Glutamatergic neuron (in vitro differentiated cells): Measurements from ENCODE around the gene TBC1D2. TPM values are rescaled to one million over a fixed set of nuclear protein-coding genes. Genes with fewer than 3 reads are reported as not detected.

ENCODE experiments used
- DNase-seq: peaks from one replicate; pipeline ENCODE4 v3.0.0; 2022
- H3K27ac Mint-ChIP-seq: one replicate; pipeline ENCODE4 v1.8.0; 2020; ENCODE audit warnings: mild to moderate bottlenecking, mixed read lengths, inconsistent platforms; ENCODE audit not compliant: unreplicated experiment
- H3K27me3 Mint-ChIP-seq: one replicate; pipeline ENCODE4 v1.8.0; 2020; ENCODE audit warnings: mild to moderate bottlenecking, moderate library complexity, mixed read lengths, inconsistent platforms; ENCODE audit not compliant: unreplicated experiment
- H3K36me3 Mint-ChIP-seq: one replicate; pipeline ENCODE4 v1.8.0; 2020; ENCODE audit warnings: mild to moderate bottlenecking, mixed read lengths, inconsistent platforms; ENCODE audit not compliant: unreplicated experiment
- H3K4me1 Mint-ChIP-seq: one replicate; pipeline ENCODE4 v1.8.0; 2020; ENCODE audit warnings: mild to moderate bottlenecking, low read depth, mixed read lengths, inconsistent platforms; ENCODE audit not compliant: unreplicated experiment
- H3K4me3 Mint-ChIP-seq: one replicate; pipeline ENCODE4 v1.8.0; 2020; ENCODE audit warnings: mild to moderate bottlenecking, mixed read lengths, inconsistent platforms; ENCODE audit not compliant: unreplicated experiment
- H3K9me3 Mint-ChIP-seq: one replicate; pipeline ENCODE4 v1.8.0; 2020; ENCODE audit warnings: mild to moderate bottlenecking, moderate library complexity, mixed read lengths, inconsistent platforms; ENCODE audit not compliant: unreplicated experiment
- total RNA-seq: library from RNA; stranded (reverse); fragmentation: NEBNext Ultra II Directional; extraction: Animal tissue kit (Norgen Biotek cat#: 25700); gene quantifications from one replicate; pipeline ENCODE4 v1.2.1, GENCODE V29; 2021; ENCODE audit not compliant: unreplicated experiment
- TF ChIP-seq, protein P1 (sequence below): fragments of 200-600 bp; sonication (generic); IDR thresholded peaks from one replicate; pipeline ENCODE4 v1.5.0; 2021; ENCODE audit not compliant: partially characterized antibody, unreplicated experiment

The TBC1D2 gene
- total RNA-seq, 1 donor from 2014 or later: 7.6 TPM

DNA sequence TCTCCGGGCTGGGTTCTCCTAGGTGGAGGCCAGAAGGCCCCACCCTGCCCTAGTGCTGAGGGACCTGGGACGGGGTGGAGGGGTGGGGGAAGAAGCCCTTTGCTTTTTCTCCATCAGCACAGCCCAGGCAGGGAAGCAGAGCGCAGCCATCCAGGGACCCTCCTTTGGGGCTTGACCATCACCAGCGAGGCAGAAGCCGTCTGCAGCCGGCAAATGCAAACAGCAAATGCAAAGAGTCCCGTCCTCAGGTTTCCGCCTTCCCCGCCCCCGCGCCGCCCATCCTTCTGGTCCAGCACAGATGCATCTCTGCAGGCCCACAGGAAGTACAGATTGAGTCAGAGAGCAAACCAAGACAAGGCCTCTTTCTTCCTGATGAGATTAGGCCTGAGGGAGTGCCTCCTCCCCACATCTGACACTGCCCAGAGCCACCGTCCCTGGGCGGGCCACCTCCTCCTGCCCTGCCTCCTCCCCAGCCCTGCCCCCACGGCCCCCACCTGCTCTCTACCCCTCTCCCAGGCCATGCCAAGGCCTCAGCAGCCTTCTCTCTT lies 86.4 kb downstream of the TBC1D2 start:
- H3K4me1 Mint-ChIP-seq: peaks cover 51% of the 10 kb centered on the region
- peak; percentile 87 for DNase-seq
- peak overlapping the region; percentile 68 for H3K4me3 Mint-ChIP-seq
- H3K27ac Mint-ChIP-seq: peak overlapping the region; percentile 98
- peaks cover 2% of the 10 kb centered on the region for H3K27me3 Mint-ChIP-seq
- TF ChIP-seq, protein P1, sequence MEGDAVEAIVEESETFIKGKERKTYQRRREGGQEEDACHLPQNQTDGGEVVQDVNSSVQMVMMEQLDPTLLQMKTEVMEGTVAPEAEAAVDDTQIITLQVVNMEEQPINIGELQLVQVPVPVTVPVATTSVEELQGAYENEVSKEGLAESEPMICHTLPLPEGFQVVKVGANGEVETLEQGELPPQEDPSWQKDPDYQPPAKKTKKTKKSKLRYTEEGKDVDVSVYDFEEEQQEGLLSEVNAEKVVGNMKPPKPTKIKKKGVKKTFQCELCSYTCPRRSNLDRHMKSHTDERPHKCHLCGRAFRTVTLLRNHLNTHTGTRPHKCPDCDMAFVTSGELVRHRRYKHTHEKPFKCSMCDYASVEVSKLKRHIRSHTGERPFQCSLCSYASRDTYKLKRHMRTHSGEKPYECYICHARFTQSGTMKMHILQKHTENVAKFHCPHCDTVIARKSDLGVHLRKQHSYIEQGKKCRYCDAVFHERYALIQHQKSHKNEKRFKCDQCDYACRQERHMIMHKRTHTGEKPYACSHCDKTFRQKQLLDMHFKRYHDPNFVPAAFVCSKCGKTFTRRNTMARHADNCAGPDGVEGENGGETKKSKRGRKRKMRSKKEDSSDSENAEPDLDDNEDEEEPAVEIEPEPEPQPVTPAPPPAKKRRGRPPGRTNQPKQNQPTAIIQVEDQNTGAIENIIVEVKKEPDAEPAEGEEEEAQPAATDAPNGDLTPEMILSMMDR: no peak
- no peaks in the 10 kb centered on the region for H3K36me3 Mint-ChIP-seq
- H3K9me3 Mint-ChIP-seq: no peaks in the 10 kb centered on the region

DNA sequence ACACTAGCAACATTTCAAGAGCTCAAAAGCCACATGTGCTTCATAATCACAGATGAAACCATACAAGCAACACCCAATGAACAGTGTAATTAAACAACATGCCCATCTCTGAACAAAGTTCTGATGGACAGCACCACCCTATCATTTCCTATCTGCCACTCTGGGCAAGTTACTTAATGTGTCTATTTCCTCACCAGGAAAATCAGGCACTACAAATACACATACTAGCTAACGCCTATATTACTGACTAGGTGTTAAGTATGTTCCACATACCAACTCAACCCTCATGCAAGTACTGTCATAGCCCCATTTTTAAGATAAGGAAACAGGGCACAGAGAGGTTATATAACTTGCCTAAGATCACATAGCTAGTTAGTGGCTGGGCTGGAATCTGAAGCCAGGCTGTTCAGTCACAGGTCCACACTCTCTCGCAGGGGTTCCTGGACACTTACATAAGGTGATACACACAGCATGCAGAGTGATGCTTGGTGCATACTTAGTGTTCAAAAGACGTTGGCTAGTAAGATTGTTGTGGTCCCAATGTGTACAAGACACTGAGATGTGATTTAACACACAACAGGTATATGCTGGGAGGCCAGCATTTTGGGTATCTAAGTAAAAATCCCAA lies 87.2 kb downstream of the TBC1D2 start:
- no peak for DNase-seq
- H3K4me3 Mint-ChIP-seq: peak overlapping the region; percentile 46
- H3K4me1 Mint-ChIP-seq: peaks cover 51% of the 10 kb centered on the region
- H3K9me3 Mint-ChIP-seq: no peaks in the 10 kb centered on the region
- H3K27me3 Mint-ChIP-seq: peaks cover 3% of the 10 kb centered on the region
- TF ChIP-seq, protein P1: no peak
- H3K36me3 Mint-ChIP-seq: no peaks in the 10 kb centered on the region
- H3K27ac Mint-ChIP-seq: peak overlapping the region; percentile 98

DNA sequence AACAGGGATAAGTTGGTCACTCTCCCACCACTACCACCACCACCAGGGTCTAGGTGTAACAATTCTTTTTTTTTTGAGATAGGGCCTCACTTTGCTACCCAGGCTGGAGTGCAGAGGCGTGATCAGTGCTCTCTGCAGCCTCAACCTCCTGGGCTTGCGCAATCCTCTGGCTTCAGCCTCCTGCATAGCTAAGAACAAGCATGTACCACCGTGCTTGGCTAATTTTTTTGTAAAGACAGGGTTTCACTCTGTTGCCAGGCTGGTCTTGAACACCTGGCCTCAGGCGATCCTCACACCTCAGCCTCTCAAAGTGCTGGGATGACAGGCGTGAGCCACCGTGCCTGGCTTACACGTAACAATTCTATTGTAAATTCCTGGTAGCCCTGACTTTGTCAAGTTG lies 90.5 kb downstream of the TBC1D2 start:
- Mint-ChIP-seq H3K27me3 (peaks cover 4% of the 10 kb centered on the region), H3K9me3 (no peaks in the 10 kb centered on the region), H3K36me3 (no peaks in the 10 kb centered on the region), H3K27ac (no peak overlapping the region), H3K4me1 (peaks cover 34% of the 10 kb centered on the region), H3K4me3 (no peak overlapping the region)
- TF ChIP-seq, protein P1: no peak
- DNase-seq: no peak

DNA sequence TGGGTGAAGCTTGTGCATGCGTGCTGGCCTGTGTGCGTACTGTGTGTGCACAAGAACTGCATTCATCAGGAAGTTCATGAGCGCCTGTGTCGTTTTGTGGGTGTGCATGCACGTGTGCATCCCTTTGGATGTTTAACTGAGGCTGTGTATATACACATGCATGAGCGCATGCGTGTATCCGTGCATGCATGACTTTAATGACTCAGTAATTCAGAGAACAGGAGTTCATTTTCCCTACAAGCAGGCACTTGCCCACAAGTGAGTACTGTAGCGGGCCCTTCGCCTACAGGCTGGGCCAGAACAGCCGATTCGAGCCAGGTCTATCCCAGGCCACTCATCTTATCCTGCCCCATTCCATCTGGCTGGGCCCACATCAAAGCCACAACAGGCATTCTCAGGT lies 92.8 kb downstream of the TBC1D2 start:
- no peak for DNase-seq
- peaks cover 4% of the 10 kb centered on the region for H3K27me3 Mint-ChIP-seq
- peaks cover 15% of the 10 kb centered on the region for H3K4me1 Mint-ChIP-seq
- no peaks in the 10 kb centered on the region for H3K9me3 Mint-ChIP-seq
- H3K27ac Mint-ChIP-seq: no peak overlapping the region
- TF ChIP-seq, protein P1: no peak
- no peaks in the 10 kb centered on the region for H3K36me3 Mint-ChIP-seq
- no peak overlapping the region for H3K4me3 Mint-ChIP-seq

DNA sequence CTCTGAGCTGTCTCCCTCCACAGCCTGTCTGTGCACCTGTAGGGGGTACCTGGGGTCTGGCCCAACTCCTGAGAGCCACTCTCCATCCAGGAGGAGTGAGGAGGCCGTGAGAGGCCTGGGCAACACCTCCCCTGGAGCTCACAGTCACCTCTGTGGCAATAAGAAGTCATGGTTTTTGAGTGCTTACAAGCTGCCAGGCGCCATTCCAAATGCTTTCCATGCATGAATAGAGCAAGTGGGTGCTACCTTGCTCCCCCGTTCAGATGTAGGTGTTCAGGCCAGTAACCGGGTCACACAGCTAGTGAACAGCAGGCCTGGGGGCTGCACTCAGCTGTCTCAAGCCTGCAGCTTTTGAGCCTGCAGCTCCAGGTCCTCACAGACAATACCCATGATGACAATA lies 93.6 kb downstream of the TBC1D2 start:
- H3K4me3 Mint-ChIP-seq: no peak overlapping the region
- no peaks in the 10 kb centered on the region for H3K36me3 Mint-ChIP-seq
- peaks cover 4% of the 10 kb centered on the region for H3K27me3 Mint-ChIP-seq
- H3K4me1 Mint-ChIP-seq: peaks cover 9% of the 10 kb centered on the region
- no peaks in the 10 kb centered on the region for H3K9me3 Mint-ChIP-seq
- H3K27ac Mint-ChIP-seq: no peak overlapping the region
- no peak for DNase-seq
- TF ChIP-seq, protein P1: no peak
